ENCODE measurements around the gene SIRT7. TPM values are rescaled to one million over a fixed set of nuclear protein-coding genes. Genes with fewer than 3 reads are reported as not detected.

Gene SIRT7
- total RNA-seq, 6 donors from 2014 or later: 35.7 to 87.0 (median 39.7) TPM

- H3K9me3 ChIP-seq: no peaks in the 10 kb centered on the region
- peaks cover 18 to 34% (median 25%) of the 10 kb centered on the region in 4 donors for H3K4me1 ChIP-seq
- DNase-seq: no peak
- no peak for ATAC-seq (ENCODE audit: low FRiP score in 2 of 2)
- WGBS, 2 donors: 93 to 100% methylated on average over 5 to 10 of the region's 15 CpGs
- H3K27me3 ChIP-seq: no peaks in the 10 kb centered on the region
- TF ChIP-seq POLR2A (IDR thresholded peaks at IDR 0.05): no peak
- H3K4me3 ChIP-seq: no peak overlapping the region
- H3K36me3 ChIP-seq: peaks cover 0 to 47% (median 38%) of the 10 kb centered on the region in 4 donors
- H3K27ac ChIP-seq: no peak overlapping the region
Observed at GRCh38 chr17:81906476-81907218, 11.3 kb downstream of the SIRT7 start.

GRCh38 chr17:81905993-81906392 lies 12.0 kb downstream of the SIRT7 start:
- no peak for ATAC-seq (ENCODE audit: low FRiP score in 2 of 2)
- peaks cover 0 to 47% (median 38%) of the 10 kb centered on the region in 4 donors for H3K36me3 ChIP-seq
- no peaks in the 10 kb centered on the region for H3K27me3 ChIP-seq
- H3K9me3 ChIP-seq: no peaks in the 10 kb centered on the region
- peak in 1 of 2 donors; percentile 60 for DNase-seq
- 93 to 94% methylated on average over 3 to 9 of the region's 10 CpGs for WGBS, 2 donors
- no peak overlapping the region for H3K4me3 ChIP-seq
- H3K4me1 ChIP-seq: peaks cover 20 to 37% (median 26%) of the 10 kb centered on the region in 4 donors
- H3K27ac ChIP-seq: no peak overlapping the region
- no peak for TF ChIP-seq POLR2AphosphoS5 (IDR thresholded peaks at IDR 0.05)
- no peak for TF ChIP-seq POLR2A (IDR thresholded peaks at IDR 0.05)
- no peak for TF ChIP-seq EP300 (IDR thresholded peaks at IDR 0.05)
- no peak for TF ChIP-seq CTCF (IDR thresholded peaks at IDR 0.05)

- no peak for ATAC-seq (ENCODE audit: low FRiP score in 2 of 2)
- peaks cover 18 to 32% (median 23%) of the 10 kb centered on the region in 4 donors for H3K4me1 ChIP-seq
- no peaks in the 10 kb centered on the region for H3K9me3 ChIP-seq
- no peak overlapping the region for H3K27ac ChIP-seq
- H3K4me3 ChIP-seq: no peak overlapping the region
- TF ChIP-seq CTCF (IDR thresholded peaks at IDR 0.05) (no peak), POLR2A (IDR thresholded peaks at IDR 0.05) (no peak), EP300 (IDR thresholded peaks at IDR 0.05) (no peak), POLR2AphosphoS5 (IDR thresholded peaks at IDR 0.05) (no peak)
- 90 to 94% methylated on average over 4 to 16 of the region's 16 CpGs for WGBS, 2 donors
- DNase-seq: peak in 1 of 2 donors; percentile 71
- no peaks in the 10 kb centered on the region for H3K27me3 ChIP-seq
- H3K36me3 ChIP-seq: peaks cover 0 to 51% (median 40%) of the 10 kb centered on the region in 4 donors
Observed at GRCh38 chr17:81905424-81905875, 12.5 kb downstream of the SIRT7 start.

GRCh38 chr17:81904600-81905423 lies 13.2 kb downstream of the SIRT7 start:
- ATAC-seq (ENCODE audit: low FRiP score in 2 of 2) (no peak), DNase-seq (peak in 1 of 2 donors; percentile 74)
- H3K36me3 ChIP-seq: peaks cover 0 to 58% (median 44%) of the 10 kb centered on the region in 4 donors
- H3K27ac ChIP-seq: no peak overlapping the region
- no peaks in the 10 kb centered on the region for H3K27me3 ChIP-seq
- WGBS, 2 donors: 94 to 100% methylated on average over 4 to 26 of the region's 28 CpGs
- no peaks in the 10 kb centered on the region for H3K9me3 ChIP-seq
- H3K4me1 ChIP-seq: peaks cover 12 to 25% (median 17%) of the 10 kb centered on the region in 4 donors
- TF ChIP-seq CTCF (IDR thresholded peaks at IDR 0.05) (no peak), POLR2AphosphoS5 (IDR thresholded peaks at IDR 0.05) (no peak), POLR2A (IDR thresholded peaks at IDR 0.05) (no peak), EP300 (IDR thresholded peaks at IDR 0.05) (no peak)
- H3K4me3 ChIP-seq: no peak overlapping the region

All from upper lobe of left lung (tissue), 6 donors.